Gastroesophageal sphincter (tissue), 4 donors: ENCODE results near the gene EPDR1. TPM values are rescaled to one million over a fixed set of nuclear protein-coding genes. Genes with fewer than 3 reads are reported as not detected.

ENCODE experiments used
- ATAC-seq: fragments of 150-250 bp; one replicate; pipeline ENCODE4 v1.9.1; 2016; ENCODE audit warnings: mild to moderate bottlenecking, moderate library complexity
- H3K27ac ChIP-seq, 4 donors: fragments of 200-600 bp; sonication (generic) in 3 of 4; 1 replicate in 3 of 4; 2 replicates in 1 of 4; pipeline ENCODE4 v1.5.1; 2016 to 2019
- H3K27me3 ChIP-seq: fragments of 200-600 bp; sonication (generic); one replicate; pipeline ENCODE4 v1.5.1; 2019
- H3K36me3 ChIP-seq, 2 donors: fragments of 200-600 bp; sonication (generic); one replicate each; pipeline ENCODE4 v1.5.1; 2019; ENCODE audit warnings: control low read depth in 1 of 2
- H3K4me1 ChIP-seq, 3 donors: fragments of 200-600 bp; sonication (generic); 1 replicate in 2 of 3; 2 replicates in 1 of 3; pipeline ENCODE4 v1.5.1; 2016 to 2019; ENCODE audit warnings: control low read depth in 2 of 3
- H3K4me3 ChIP-seq, 2 donors: fragments of 200-600 bp; sonication (generic); one replicate each; pipeline ENCODE4 v1.5.1; 2019; ENCODE audit warnings: mild to moderate bottlenecking in 1 of 2, moderate library complexity in 1 of 2
- H3K9me3 ChIP-seq, 3 donors: fragments of 200-600 bp; sonication (generic); one replicate each; pipeline ENCODE4 v1.5.1; 2017 to 2019; ENCODE audit warnings: control low read depth in 2 of 3
- EP300 ChIP-seq: sonication (generic); formaldehyde crosslinking; IDR thresholded peaks from one replicate; pipeline ENCODE4 v1.6.1; 2017; ENCODE audit warnings: antibody characterized with exemption, mild to moderate bottlenecking
- POLR2A ChIP-seq, 2 donors: fragments of 450-650 bp; IDR thresholded peaks; one replicate each; pipeline ENCODE4 v1.6.1; 2017; ENCODE audit warnings: antibody characterized with exemption in 2 of 2, mild to moderate bottlenecking in 2 of 2, moderate library complexity in 1 of 2
- POLR2AphosphoS5 ChIP-seq: sonication (generic); formaldehyde crosslinking; IDR thresholded peaks from one replicate; pipeline ENCODE4 v1.6.1; 2017; ENCODE audit warnings: antibody characterized with exemption
- WGBS, 2 donors: methylation state at CpG; one replicate each; pipeline ENCODE4 v1.1.5; 2018; ENCODE audit warnings: low coverage in 1 of 2; 5-methylcytosine and 5-hydroxymethylcytosine counted together
- total RNA-seq, 4 donors: library from RNA; depleted of rRNA; stranded (reverse); fragments of >200 nt; gene quantifications; one replicate each; pipeline ENCODE4 v1.1.0, GENCODE V29; 2016
- TF ChIP-seq, protein P1 (sequence below), 4 experiments: fragments of 200-600 bp in 2 of 4; fragments of 450-650 bp in 2 of 4; sonication (generic) in 1 of 4; IDR thresholded peaks; one replicate each; pipeline ENCODE4 v1.5.1; 2017 to 2019; ENCODE audit warnings: antibody characterized with exemption in 4 of 4, mild to moderate bottlenecking in 2 of 4, moderate library complexity in 2 of 4

Gene EPDR1
- total RNA-seq, result 10 to 100 TPM; 14.3 to 43.8 (median 19.0) TPM

DNA sequence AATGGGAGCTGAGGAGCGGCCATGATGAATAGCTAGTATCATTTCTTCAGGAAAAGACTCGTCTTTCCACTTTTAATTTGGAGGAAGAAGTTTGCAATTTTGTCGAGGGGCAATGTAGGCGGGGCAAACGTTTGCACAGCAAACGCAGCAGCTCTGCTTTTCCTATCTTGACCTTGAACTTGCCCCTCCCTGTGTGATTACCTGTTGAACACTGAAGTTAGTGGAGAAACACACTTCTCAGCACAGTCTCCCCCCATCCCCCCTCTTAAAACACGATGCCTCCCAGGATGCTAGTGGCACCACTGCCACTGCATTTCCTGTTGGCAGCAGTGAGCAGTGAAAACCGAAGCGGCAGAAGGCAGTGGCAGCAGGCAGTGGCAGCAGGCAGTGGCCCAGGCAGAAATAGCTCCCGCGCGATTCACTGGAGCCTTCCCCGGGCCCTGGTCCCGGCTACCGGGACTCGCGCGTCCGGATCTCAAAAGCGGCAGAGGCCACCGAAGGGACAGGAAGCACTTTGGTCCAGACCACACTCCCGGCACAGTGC is at the start of gene EPDR1:
TSS of gene EPDR1 (plus strand) at position 336 of the 544 bp plus-strand sequence. CDS start 300 bp downstream, outside the sequence.
- peaks cover 0 to 52% (median 5%) of the 10 kb centered on the region in 3 donors for H3K4me1 ChIP-seq
- TF ChIP-seq POLR2AphosphoS5 (no peak), POLR2A (IDR thresholded peaks at IDR 0.05) (peak in 1 of 2 donors; percentile 29), EP300 (no peak)
- TF ChIP-seq, protein P1, sequence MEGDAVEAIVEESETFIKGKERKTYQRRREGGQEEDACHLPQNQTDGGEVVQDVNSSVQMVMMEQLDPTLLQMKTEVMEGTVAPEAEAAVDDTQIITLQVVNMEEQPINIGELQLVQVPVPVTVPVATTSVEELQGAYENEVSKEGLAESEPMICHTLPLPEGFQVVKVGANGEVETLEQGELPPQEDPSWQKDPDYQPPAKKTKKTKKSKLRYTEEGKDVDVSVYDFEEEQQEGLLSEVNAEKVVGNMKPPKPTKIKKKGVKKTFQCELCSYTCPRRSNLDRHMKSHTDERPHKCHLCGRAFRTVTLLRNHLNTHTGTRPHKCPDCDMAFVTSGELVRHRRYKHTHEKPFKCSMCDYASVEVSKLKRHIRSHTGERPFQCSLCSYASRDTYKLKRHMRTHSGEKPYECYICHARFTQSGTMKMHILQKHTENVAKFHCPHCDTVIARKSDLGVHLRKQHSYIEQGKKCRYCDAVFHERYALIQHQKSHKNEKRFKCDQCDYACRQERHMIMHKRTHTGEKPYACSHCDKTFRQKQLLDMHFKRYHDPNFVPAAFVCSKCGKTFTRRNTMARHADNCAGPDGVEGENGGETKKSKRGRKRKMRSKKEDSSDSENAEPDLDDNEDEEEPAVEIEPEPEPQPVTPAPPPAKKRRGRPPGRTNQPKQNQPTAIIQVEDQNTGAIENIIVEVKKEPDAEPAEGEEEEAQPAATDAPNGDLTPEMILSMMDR (IDR thresholded peaks at IDR 0.05), result peak in 2 of 4 experiments; percentile 14 to 34
- peaks cover 33% of the 10 kb centered on the region for H3K27me3 ChIP-seq
- peak within 1 kb of the TSS; percentile 77 to 82 for H3K4me3 ChIP-seq
- peaks cover 0 to 3% (median 0%) of the 10 kb centered on the region in 3 donors for H3K9me3 ChIP-seq
- no peaks in the 10 kb centered on the region for H3K36me3 ChIP-seq
- H3K27ac ChIP-seq, result peak within 1 kb of the TSS; percentile 65 to 86 (median 84)
- WGBS, 2 donors, result 59 to 60% methylated on average over 3 to 6 of the region's 22 CpGs
- ATAC-seq, result peak; percentile 27

DNA sequence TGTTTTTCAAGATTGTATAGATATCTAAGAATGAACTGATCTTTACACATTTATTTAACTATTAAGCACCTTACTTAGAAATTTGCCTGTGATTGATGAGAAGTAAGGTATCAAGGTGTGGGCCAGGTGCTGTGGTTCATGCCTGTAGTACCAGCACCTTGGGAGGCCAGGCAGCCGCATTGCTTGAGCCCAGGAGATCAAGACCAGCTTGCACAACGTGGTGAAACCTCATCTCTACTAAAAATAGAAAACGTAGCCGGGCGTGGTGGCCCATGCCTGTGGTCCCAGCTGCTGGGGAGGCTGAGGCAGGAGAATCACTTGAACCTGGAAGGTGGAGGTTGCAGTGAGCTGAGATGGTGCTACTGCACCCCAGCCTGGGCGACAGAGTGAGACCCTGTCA is 38.4 kb upstream of the EPDR1 start:
- Histone ChIP-seq H3K27ac (no peak overlapping the region), H3K4me3 (no peak overlapping the region), H3K4me1 (no peaks in the 10 kb centered on the region), H3K9me3 (no peaks in the 10 kb centered on the region), H3K36me3 (no peaks in the 10 kb centered on the region), H3K27me3 (no peaks in the 10 kb centered on the region)
- WGBS, 2 donors, result 85% methylated on average over 5 of the region's 6 CpGs; no CpG with 5 or more reads in 1 of the 2 donors
- no peak for TF ChIP-seq POLR2A (IDR thresholded peaks at IDR 0.05)
- ATAC-seq, result no peak

DNA sequence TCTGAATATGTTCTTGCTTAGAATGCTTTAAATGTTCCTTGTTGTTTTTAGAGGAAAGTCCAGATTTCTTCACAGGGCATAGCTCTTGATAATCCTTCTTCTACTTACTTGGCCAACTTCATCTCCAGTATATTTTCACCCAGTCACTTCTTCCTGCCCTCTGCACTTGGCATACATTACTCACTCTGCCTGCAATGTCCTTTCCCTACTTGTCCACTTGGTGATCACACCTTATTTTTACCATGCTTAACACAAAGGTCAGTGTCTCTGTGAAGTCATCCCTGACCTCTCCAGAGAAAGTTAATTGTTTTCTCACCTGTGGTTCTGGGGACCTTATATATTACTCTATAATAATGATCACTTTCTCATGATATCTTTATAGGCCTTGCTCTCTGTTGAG is 27.1 kb upstream of the EPDR1 start:
- no peaks in the 10 kb centered on the region for H3K27me3 ChIP-seq
- no peaks in the 10 kb centered on the region for H3K4me1 ChIP-seq
- H3K4me3 ChIP-seq, result no peak overlapping the region
- no peaks in the 10 kb centered on the region for H3K9me3 ChIP-seq
- no peaks in the 10 kb centered on the region for H3K36me3 ChIP-seq
- TF ChIP-seq POLR2AphosphoS5, result no peak
- TF ChIP-seq, protein P1 (IDR thresholded peaks at IDR 0.05), result no peak
- TF ChIP-seq EP300, result no peak
- no peak for TF ChIP-seq POLR2A (IDR thresholded peaks at IDR 0.05)
- ATAC-seq, result no peak
- no peak overlapping the region for H3K27ac ChIP-seq

DNA sequence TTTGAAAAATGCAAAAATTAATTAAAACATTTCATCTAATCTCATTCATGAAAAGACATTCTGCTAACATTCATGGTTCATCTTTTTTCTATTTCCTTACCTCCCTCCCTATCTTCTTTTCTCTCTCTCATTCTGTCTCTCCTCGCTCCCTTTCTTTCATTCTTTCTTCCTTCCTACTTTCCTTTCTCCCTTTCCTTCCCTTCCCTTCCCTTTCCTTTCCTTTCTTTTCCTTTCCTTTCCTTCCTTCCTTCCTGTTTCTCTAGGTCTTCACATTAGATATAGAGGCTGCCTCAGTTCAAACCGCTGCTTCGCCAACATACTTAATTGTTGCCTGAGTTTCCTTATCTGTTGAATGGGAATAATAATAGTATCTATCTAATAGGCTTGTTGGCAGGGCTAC is 25.8 kb upstream of the EPDR1 start:
- Histone ChIP-seq H3K27ac (no peak overlapping the region), H3K36me3 (no peaks in the 10 kb centered on the region), H3K9me3 (no peaks in the 10 kb centered on the region), H3K27me3 (no peaks in the 10 kb centered on the region), H3K4me3 (no peak overlapping the region), H3K4me1 (no peaks in the 10 kb centered on the region)
- TF ChIP-seq, protein P1 (IDR thresholded peaks at IDR 0.05), result no peak
- TF ChIP-seq POLR2A (IDR thresholded peaks at IDR 0.05) (no peak), POLR2AphosphoS5 (no peak), EP300 (no peak)
- no peak for ATAC-seq
- WGBS, 2 donors, result 74 to 100% methylated on average over 2 to 3 of the region's 3 CpGs

DNA sequence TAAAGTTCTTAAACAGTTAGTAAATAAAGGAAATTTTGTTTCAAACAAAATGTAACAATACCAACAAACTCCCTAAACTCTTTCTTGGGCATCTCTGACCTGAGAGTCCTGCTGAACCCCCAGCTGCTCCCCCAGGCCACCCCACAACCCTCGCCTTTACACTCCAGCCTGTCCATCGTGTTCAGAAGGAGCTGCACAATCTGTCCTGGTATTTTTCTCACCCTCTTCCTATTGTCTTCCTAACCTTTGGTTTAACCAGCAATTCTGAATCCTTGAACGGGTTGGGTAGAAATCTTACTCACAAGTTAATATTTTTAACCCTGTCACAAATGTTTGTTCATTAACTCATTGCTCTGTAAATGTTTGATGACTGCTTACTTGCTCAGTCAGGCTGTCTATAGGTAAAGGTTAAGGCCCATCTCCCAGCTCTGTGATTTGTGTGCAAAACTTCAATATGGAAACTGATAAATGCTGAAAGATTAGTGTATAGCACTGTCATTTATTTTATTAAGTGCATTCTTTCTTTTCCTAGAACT is 20.7 kb upstream of the EPDR1 start:
- Histone ChIP-seq H3K27me3 (no peaks in the 10 kb centered on the region), H3K9me3 (no peaks in the 10 kb centered on the region), H3K4me1 (peaks cover 0 to 14% (median 0%) of the 10 kb centered on the region in 3 donors), H3K36me3 (no peaks in the 10 kb centered on the region), H3K27ac (no peak overlapping the region), H3K4me3 (no peak overlapping the region)
- ATAC-seq, result no peak
- 57 to 77% methylated on average over 3 of the region's 3 CpGs for WGBS, 2 donors
- no peak for TF ChIP-seq POLR2A (IDR thresholded peaks at IDR 0.05)
- TF ChIP-seq, protein P1 (IDR thresholded peaks at IDR 0.05), result no peak
- no peak for TF ChIP-seq POLR2AphosphoS5
- no peak for TF ChIP-seq EP300
